Spleen (tissue), 11 donors: ENCODE measurements around the gene TBC1D22A. TPM values are rescaled to one million over a fixed set of nuclear protein-coding genes. Genes with fewer than 3 reads are reported as not detected.

Experiments used
- DNase-seq: peaks from one replicate; pipeline ENCODE4 v3.0.0-alpha.2; 2020
- H3K27ac ChIP-seq, 8 donors: fragments of 200-600 bp; sonication (generic) in 7 of 8; 1 replicate in 4 of 8; 2 replicates in 4 of 8; pipeline versions ENCODE4 v1.5.0 to v1.8.0; 2016 to 2021; ENCODE audit warnings: inconsistent platforms in 4 of 8, mild to moderate bottlenecking in 4 of 8, moderate library complexity in 1 of 8
- H3K27me3 ChIP-seq, 7 donors: fragments of 200-600 bp; sonication (generic) in 6 of 7; replicated peaks in 1 of 7; 1 replicate in 4 of 7; 2 replicates in 3 of 7; pipeline versions ENCODE4 v1.5.0 to v1.8.0; 2016 to 2021; ENCODE audit warnings: inconsistent platforms in 3 of 7, mild to moderate bottlenecking in 1 of 7
- H3K36me3 ChIP-seq, 6 donors: fragments of 200-600 bp; sonication (generic) in 5 of 6; 1 replicate in 4 of 6; 2 replicates in 2 of 6; pipeline versions ENCODE4 v1.5.0 to v1.8.0; 2016 to 2021; ENCODE audit warnings: inconsistent platforms in 2 of 6
- H3K4me1 ChIP-seq, 6 donors: fragments of 200-600 bp; sonication (generic) in 5 of 6; 1 replicate in 3 of 6; 2 replicates in 3 of 6; pipeline versions ENCODE4 v1.5.0 to v1.8.0; 2016 to 2021; ENCODE audit warnings: inconsistent platforms in 3 of 6
- H3K4me3 ChIP-seq, 8 donors: fragments of 200-600 bp; sonication (generic) in 7 of 8; 1 replicate in 4 of 8; 2 replicates in 4 of 8; pipeline versions ENCODE4 v1.5.0 to v1.8.0; 2016 to 2021; ENCODE audit warnings: inconsistent platforms in 4 of 8, mild to moderate bottlenecking in 4 of 8, moderate library complexity in 2 of 8
- H3K9me3 ChIP-seq, 8 donors: fragments of 200-600 bp; sonication (generic) in 7 of 8; 1 replicate in 4 of 8; 2 replicates in 4 of 8; pipeline versions ENCODE4 v1.5.0 to v1.8.0; 2016 to 2021; ENCODE audit warnings: inconsistent platforms in 4 of 8
- CTCF ChIP-seq, 11 experiments: fragments of 200-600 bp in 7 of 11; fragments of 450-650 bp in 4 of 11; sonication (generic) in 4 of 11; IDR thresholded peaks in 8 of 11; conservative IDR thresholded peaks in 3 of 11; 1 replicate in 7 of 11; 2 replicates in 4 of 11; pipeline versions ENCODE4 v1.4.0 to v1.8.0; 2016 to 2021; ENCODE audit warnings: antibody characterized with exemption in 11 of 11, inconsistent platforms in 4 of 11, mild to moderate bottlenecking in 1 of 11
- POLR2A ChIP-seq, 3 donors: fragments of 450-650 bp; IDR thresholded peaks; one replicate each; pipeline ENCODE4 v1.5.1; 2017; ENCODE audit warnings: antibody characterized with exemption in 3 of 3, mild to moderate bottlenecking in 1 of 3
- POLR2AphosphoS5 ChIP-seq, 3 donors: sonication (generic); formaldehyde crosslinking; IDR thresholded peaks; one replicate each; pipeline ENCODE4 v1.5.1; 2017; ENCODE audit warnings: antibody characterized with exemption in 3 of 3
- WGBS, 5 donors: extraction: QIAGEN DNeasy Blood & Tissue Kit in 3 of 5; methylation state at CpG; one replicate each; pipeline versions ENCODE4 v1.1.5 to v1.1.7; 2013 to 2018; 5-methylcytosine and 5-hydroxymethylcytosine counted together
- intact Hi-C: fragments of 100-400 bp; cut with DNase I; formaldehyde crosslinking; loops from one replicate; pipeline ENCODE4 v1.15.0; 2023; ENCODE audit warnings: low total_unique reads
- polyA plus RNA-seq, 3 donors: library from polyadenylated mRNA; stranded (reverse); fragments of 200-250 nt; gene quantifications; one replicate each; pipeline ENCODE4 v1.2.1, GENCODE V29; 2013
- total RNA-seq, 7 donors: library from RNA; depleted of rRNA in 3 of 7; stranded (reverse); fragments of >200 nt in 3 of 7; fragmentation: NEBNext Ultra II Directional in 4 of 7; extraction: Animal tissue kit (Norgen Biotek cat#: 25700) in 4 of 7; gene quantifications; one replicate each; pipeline versions ENCODE4 v1.1.0 to v1.2.1, GENCODE V29; 2016 to 2021
- donor health status: healthy with polysubstance abuse.
- donor health status: DM: no; HTN: no; CAD: no; lungs with moderate emphysema.
- donor health status: DM: no; HTN: no; CAD: no.
- donor health status: Bipolar disorder and iron deficiency.
- donor health status: healthy.
- donor health status: DM: no; HTN: no; CAD: no.
- donor health status: DM: yes; HTN: yes; CAD: no.

TBC1D22A gene
- total and polyA plus RNA-seq, 10 donors, result 17.2 to 66.9 (median 49.6) TPM

- H3K27me3 ChIP-seq, result no peaks in the 10 kb centered on the region
- DNase-seq, result no peak
- WGBS, 5 donors, result 94 to 99% (median 96%) methylated on average over 15 of the region's 15 CpGs
- H3K36me3 ChIP-seq, result peaks cover 0 to 35% (median 2%) of the 10 kb centered on the region in 6 donors
- H3K4me3 ChIP-seq, result no peak overlapping the region
- no peak overlapping the region for H3K27ac ChIP-seq
- TF ChIP-seq POLR2A (IDR thresholded peaks at IDR 0.05) (no peak), CTCF (IDR thresholded peaks at IDR 0.05 in 8 of 11, conservative IDR thresholded peaks at IDR 0.05 in 3 of 11) (no peak), POLR2AphosphoS5 (IDR thresholded peaks at IDR 0.05) (no peak)
- H3K9me3 ChIP-seq, result no peaks in the 10 kb centered on the region
- H3K4me1 ChIP-seq, result no peaks in the 10 kb centered on the region
- intact Hi-C loops, result no loop called here
These were observed 338.3 kb downstream of the TBC1D22A start for GRCh38 chr22:47100646-47101200.

GRCh38 chr22:47101321-47101885, 339.0 kb downstream of the TBC1D22A start:
- DNase-seq, result no peak
- intact Hi-C loops, result no loop called here
- H3K9me3 ChIP-seq, result no peaks in the 10 kb centered on the region
- no peak overlapping the region for H3K27ac ChIP-seq
- 94 to 97% (median 96%) methylated on average over 13 to 16 of the region's 16 CpGs for WGBS, 5 donors
- no peaks in the 10 kb centered on the region for H3K4me1 ChIP-seq
- H3K4me3 ChIP-seq, result no peak overlapping the region
- H3K27me3 ChIP-seq, result no peaks in the 10 kb centered on the region
- TF ChIP-seq CTCF (IDR thresholded peaks at IDR 0.05 in 8 of 11, conservative IDR thresholded peaks at IDR 0.05 in 3 of 11), result no peak
- no peak for TF ChIP-seq POLR2A (IDR thresholded peaks at IDR 0.05)
- no peak for TF ChIP-seq POLR2AphosphoS5 (IDR thresholded peaks at IDR 0.05)
- H3K36me3 ChIP-seq, result peaks cover 0 to 35% (median 2%) of the 10 kb centered on the region in 6 donors

GRCh38 chr22:47102081-47102480, 339.6 kb downstream of the TBC1D22A start:
- intact Hi-C loops, result no loop called here
- 93 to 98% (median 95%) methylated on average over 10 to 12 of the region's 12 CpGs for WGBS, 5 donors
- no peak for TF ChIP-seq CTCF (IDR thresholded peaks at IDR 0.05 in 8 of 11, conservative IDR thresholded peaks at IDR 0.05 in 3 of 11)
- TF ChIP-seq POLR2AphosphoS5 (IDR thresholded peaks at IDR 0.05), result peak in 1 of 3 donors; percentile 25
- TF ChIP-seq POLR2A (IDR thresholded peaks at IDR 0.05), result no peak
- Histone ChIP-seq H3K27me3 (no peaks in the 10 kb centered on the region), H3K9me3 (no peaks in the 10 kb centered on the region), H3K36me3 (peaks cover 0 to 35% (median 2%) of the 10 kb centered on the region in 6 donors), H3K4me1 (no peaks in the 10 kb centered on the region), H3K27ac (no peak overlapping the region), H3K4me3 (no peak overlapping the region)
- DNase-seq, result no peak

- H3K27ac ChIP-seq, result no peak overlapping the region
- H3K4me3 ChIP-seq, result no peak overlapping the region
- DNase-seq, result no peak
- no peaks in the 10 kb centered on the region for H3K4me1 ChIP-seq
- WGBS, 5 donors, result 83 to 91% (median 90%) methylated on average over 2 of the region's 2 CpGs
- no peaks in the 10 kb centered on the region for H3K9me3 ChIP-seq
- no peaks in the 10 kb centered on the region for H3K27me3 ChIP-seq
- peaks cover 0 to 35% (median 2%) of the 10 kb centered on the region in 6 donors for H3K36me3 ChIP-seq
- TF ChIP-seq CTCF (IDR thresholded peaks at IDR 0.05 in 8 of 11, conservative IDR thresholded peaks at IDR 0.05 in 3 of 11) (no peak), POLR2A (IDR thresholded peaks at IDR 0.05) (no peak), POLR2AphosphoS5 (IDR thresholded peaks at IDR 0.05) (no peak)
- intact Hi-C loops, result no loop called here
These were observed 340.2 kb downstream of the TBC1D22A start for GRCh38 chr22:47102648-47103047.
